Mammary epithelial cell (primary cell): ENCODE results near the gene USHBP1.

Experiments
- EZH2 ChIP-seq: IDR thresholded peaks from 2 replicates; pipeline ENCODE4 v1.6.1; 2012; ENCODE audit warnings: low read length, inconsistent platforms, borderline replicate concordance
- TF ChIP-seq, protein P1 (sequence below), 2 donors: IDR thresholded peaks in 1 of 2; conservative IDR thresholded peaks in 1 of 2; 2 replicates each; pipeline ENCODE4 v1.5.1; 2011 to 2012; ENCODE audit warnings: inconsistent platforms in 2 of 2, low read length in 2 of 2, mild to moderate bottlenecking in 2 of 2, control low read depth in 1 of 2, low read depth in 1 of 2; ENCODE audit not compliant: insufficient read depth in 1 of 2; ENCODE audit errors: extremely low read depth in 1 of 2

DNA sequence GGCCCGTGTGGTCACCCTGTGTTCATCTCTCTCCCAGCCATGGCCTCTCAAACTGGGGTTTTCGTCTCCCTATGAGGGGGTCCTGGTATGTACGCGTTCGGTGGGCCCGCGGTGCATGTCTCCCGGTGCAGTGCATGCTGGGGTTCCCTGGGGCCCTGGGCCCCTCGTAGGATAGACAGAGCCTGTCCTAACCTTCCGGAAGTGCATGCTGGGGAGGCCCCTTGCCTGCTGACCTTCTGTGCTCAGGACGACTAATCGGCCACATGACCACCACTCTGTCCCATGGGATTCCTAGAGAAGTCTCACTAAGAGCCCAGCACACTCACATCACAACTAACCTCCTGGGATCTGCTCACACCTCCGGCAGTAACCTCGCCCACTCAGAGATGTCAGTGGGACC is 54.2 kb downstream of the USHBP1 start:
- TF ChIP-seq, protein P1, sequence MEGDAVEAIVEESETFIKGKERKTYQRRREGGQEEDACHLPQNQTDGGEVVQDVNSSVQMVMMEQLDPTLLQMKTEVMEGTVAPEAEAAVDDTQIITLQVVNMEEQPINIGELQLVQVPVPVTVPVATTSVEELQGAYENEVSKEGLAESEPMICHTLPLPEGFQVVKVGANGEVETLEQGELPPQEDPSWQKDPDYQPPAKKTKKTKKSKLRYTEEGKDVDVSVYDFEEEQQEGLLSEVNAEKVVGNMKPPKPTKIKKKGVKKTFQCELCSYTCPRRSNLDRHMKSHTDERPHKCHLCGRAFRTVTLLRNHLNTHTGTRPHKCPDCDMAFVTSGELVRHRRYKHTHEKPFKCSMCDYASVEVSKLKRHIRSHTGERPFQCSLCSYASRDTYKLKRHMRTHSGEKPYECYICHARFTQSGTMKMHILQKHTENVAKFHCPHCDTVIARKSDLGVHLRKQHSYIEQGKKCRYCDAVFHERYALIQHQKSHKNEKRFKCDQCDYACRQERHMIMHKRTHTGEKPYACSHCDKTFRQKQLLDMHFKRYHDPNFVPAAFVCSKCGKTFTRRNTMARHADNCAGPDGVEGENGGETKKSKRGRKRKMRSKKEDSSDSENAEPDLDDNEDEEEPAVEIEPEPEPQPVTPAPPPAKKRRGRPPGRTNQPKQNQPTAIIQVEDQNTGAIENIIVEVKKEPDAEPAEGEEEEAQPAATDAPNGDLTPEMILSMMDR (conservative IDR thresholded peaks at IDR 0.05 in 1 of 2, IDR thresholded peaks at IDR 0.05 in 1 of 2; ENCODE audit: extremely low read depth in 1 of 2, insufficient read depth in 1 of 2, low read depth in 1 of 2, low read length in 2 of 2): no peak
- no peak for TF ChIP-seq EZH2
